Urinary bladder (tissue), 4 donors: ENCODE data around the gene UGGT2. TPM values are rescaled to one million over a fixed set of nuclear protein-coding genes. Genes with fewer than 3 reads are reported as not detected.
"Not testable (repeated sequence)": the region's sequence is repeated elsewhere in the genome, so short reads cannot be mapped to it uniquely, and the experiment has no call there.

ENCODE experiments used
- DNase-seq: peaks from one replicate; pipeline ENCODE4 v3.0.0-alpha.2; 2015; ENCODE audit errors: extremely low spot score
- H3K27ac ChIP-seq: one replicate; pipeline ENCODE4 v1.5.1; 2013; ENCODE audit warnings: low read depth, mild to moderate bottlenecking, moderate library complexity
- H3K36me3 ChIP-seq: one replicate; pipeline ENCODE4 v1.6.1; 2013; ENCODE audit warnings: mild to moderate bottlenecking, moderate library complexity; ENCODE audit not compliant: insufficient read depth
- H3K4me1 ChIP-seq: one replicate; pipeline ENCODE4 v1.6.1; 2013; ENCODE audit warnings: mild to moderate bottlenecking, moderate library complexity; ENCODE audit not compliant: insufficient read depth
- H3K4me3 ChIP-seq: one replicate; pipeline ENCODE4 v1.5.1; 2013; ENCODE audit warnings: low read depth, low read length
- WGBS: extraction: QIAGEN DNeasy Blood & Tissue Kit; methylation state at CpG from one replicate; pipeline ENCODE4 v1.1.7; 2013; 5-methylcytosine and 5-hydroxymethylcytosine counted together
- polyA plus RNA-seq: library from polyadenylated mRNA; stranded (reverse); fragments of 200-250 nt; gene quantifications from one replicate; pipeline ENCODE4 v1.2.3, GENCODE V29; 2013
- small RNA-seq: library from RNA; depleted of rRNA; stranded (forward); fragments of <200 nt; gene quantifications from one replicate; pipeline ENCODE3, GENCODE V24; 2014
- total RNA-seq: library from RNA; depleted of rRNA; stranded (reverse); fragments of >200 nt; gene quantifications from one replicate; pipeline ENCODE4 v1.2.3, GENCODE V29; 2014
- donor health status: healthy with polysubstance abuse.
- donor health status: healthy.

The UGGT2 gene
- total and polyA plus RNA-seq, 2 donors = 15.1 to 186 TPM

DNA sequence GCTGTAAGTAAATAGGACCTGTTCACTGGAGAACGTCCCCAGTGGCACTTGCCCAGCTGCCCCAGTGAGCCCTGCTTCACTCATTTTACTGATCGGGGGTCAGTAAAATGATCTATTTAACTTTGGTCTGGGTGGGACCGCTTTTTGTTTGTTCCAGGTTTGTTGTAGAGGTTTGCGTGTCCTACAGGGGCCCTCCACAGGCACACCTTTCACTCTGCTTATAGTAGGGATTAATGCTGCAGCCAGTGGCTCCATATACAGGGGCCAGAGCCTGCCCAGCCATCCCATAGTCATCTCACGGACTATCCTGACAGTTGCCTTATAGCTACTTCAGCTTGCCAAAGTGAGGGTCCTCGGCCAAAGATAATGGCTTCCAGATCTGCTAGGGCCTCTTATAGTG, 272.2 kb downstream of the UGGT2 start:
- WGBS = 95% methylated on average over 6 of the region's 6 CpGs

GRCh38 chr13:95779522-95779921, 273.7 kb downstream of the UGGT2 start:
- 44% methylated on average over 1 of the region's 1 CpG for WGBS
- peaks cover under 1% of the 10 kb centered on the region for H3K36me3 ChIP-seq
- H3K27ac ChIP-seq = no peak overlapping the region
- H3K4me3 ChIP-seq = no peak overlapping the region
- H3K4me1 ChIP-seq = no peaks in the 10 kb centered on the region
- no peak for DNase-seq

More for the DNA sequence above, 272.2 kb downstream of the UGGT2 start:
- Histone ChIP-seq H3K27ac (no peak overlapping the region), H3K4me1 (no peaks in the 10 kb centered on the region), H3K4me3 (no peak overlapping the region), H3K36me3 (no peaks in the 10 kb centered on the region)
- no peak for DNase-seq

- no peak overlapping the region for H3K27ac ChIP-seq
- WGBS = 87% methylated on average over 4 of the region's 4 CpGs
Observed at GRCh38 chr13:95771905-95772304, 281.3 kb downstream of the UGGT2 start.

DNA sequence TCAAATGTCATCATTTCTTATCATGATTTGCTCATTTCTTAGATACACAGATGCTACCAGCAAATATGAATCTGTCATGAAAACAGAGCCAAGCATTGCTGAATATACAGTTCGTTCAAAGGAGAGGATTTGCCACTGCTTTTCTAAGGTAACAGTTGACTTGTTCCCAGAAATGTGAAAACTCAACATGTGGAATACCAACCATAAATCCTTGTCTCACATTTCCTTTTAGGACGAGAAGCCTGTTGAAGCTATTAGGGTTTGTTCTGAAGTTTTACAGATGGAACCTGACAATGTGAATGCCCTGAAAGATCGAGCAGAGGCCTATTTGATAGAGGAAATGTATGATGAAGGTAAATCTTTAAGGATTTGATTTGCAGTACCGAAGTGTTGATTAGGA, 289.6 kb downstream of the UGGT2 start:
- no peak overlapping the region for H3K27ac ChIP-seq
- 79% methylated on average over 4 of the region's 4 CpGs for whole genome bisulfite sequencing
- H3K36me3 ChIP-seq = peaks cover 4% of the 10 kb centered on the region
- H3K4me3 ChIP-seq = no peak overlapping the region
- no peak for DNase-seq
- H3K4me1 ChIP-seq = no peaks in the 10 kb centered on the region

More at GRCh38 chr13:95771905-95772304, 281.3 kb downstream of the UGGT2 start:
- H3K36me3 ChIP-seq = peaks cover 3% of the 10 kb centered on the region
- no peak overlapping the region for H3K4me3 ChIP-seq
- H3K4me1 ChIP-seq = peaks cover 1% of the 10 kb centered on the region
- no peak for DNase-seq

GRCh38 chr13:95762626-95763025, 290.6 kb downstream of the UGGT2 start:
- H3K4me3 ChIP-seq, DNase-seq, H3K4me1 ChIP-seq, H3K27ac ChIP-seq, H3K36me3 ChIP-seq: not testable (repeated sequence)
- 88% methylated on average over 3 of the region's 3 CpGs for WGBS

DNA sequence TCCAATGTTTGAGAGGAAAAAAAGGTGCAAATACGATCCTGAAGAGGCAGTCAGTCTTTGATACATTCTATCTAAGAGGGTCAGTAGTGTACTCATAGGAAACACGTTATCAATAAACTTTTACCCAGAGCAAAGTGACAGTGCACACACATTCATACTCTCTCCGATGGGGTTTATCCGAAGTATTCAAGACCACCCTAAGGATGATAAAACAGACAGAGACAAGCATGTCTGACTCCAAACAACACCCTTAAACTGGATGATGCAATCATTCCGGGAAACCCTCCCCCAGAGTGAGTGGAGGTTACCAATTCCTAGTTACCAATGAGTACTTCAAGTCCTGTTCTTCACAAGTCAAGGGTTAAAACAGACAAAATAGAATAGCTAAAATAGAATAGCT, 297.1 kb downstream of the UGGT2 start:
- Histone ChIP-seq H3K27ac (no peak overlapping the region), H3K36me3 (no peaks in the 10 kb centered on the region), H3K4me1 (peaks cover 2% of the 10 kb centered on the region), H3K4me3 (no peak overlapping the region)
- WGBS = 85% methylated on average over 5 of the region's 5 CpGs
- DNase-seq = no peak

- H3K4me1 ChIP-seq = peaks cover 2% of the 10 kb centered on the region
- no peak overlapping the region for H3K4me3 ChIP-seq
- WGBS = 78% methylated on average over 4 of the region's 4 CpGs
- no peak overlapping the region for H3K27ac ChIP-seq
- DNase-seq = no peak
- no peaks in the 10 kb centered on the region for H3K36me3 ChIP-seq
Observed at GRCh38 chr13:95754069-95754468, 299.1 kb downstream of the UGGT2 start.

DNA sequence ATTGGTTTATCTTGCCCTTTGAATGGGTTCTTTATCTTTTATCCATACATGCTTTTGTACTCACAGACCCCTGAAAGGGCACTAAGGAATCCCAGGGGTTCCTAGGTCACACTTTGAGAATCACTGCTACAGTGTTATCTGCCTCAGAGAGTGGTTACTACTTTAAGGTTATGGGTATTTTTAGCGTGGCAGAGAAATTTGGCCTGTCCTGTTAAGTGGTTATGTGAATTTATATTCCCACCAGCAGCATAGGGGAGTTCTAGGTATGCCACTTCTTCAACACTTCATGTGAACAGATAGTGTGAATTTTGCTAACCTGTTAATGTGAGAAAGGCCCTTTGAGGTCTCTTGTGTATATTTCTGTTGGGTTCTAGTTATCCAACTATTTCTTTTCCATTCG, 300.5 kb downstream of the UGGT2 start:
- H3K4me1 ChIP-seq = peaks cover 2% of the 10 kb centered on the region
- DNase-seq = no peak
- no peaks in the 10 kb centered on the region for H3K36me3 ChIP-seq
- H3K27ac ChIP-seq = no peak overlapping the region
- H3K4me3 ChIP-seq = no peak overlapping the region
- WGBS = 79% methylated on average over 2 of the region's 2 CpGs

Small RNAs within 50 kb of the gene (small RNA-seq; reads per million reads assigned to genes)
- gene HMGN1P24 = not detected

Other genes with a start within 250 kb of the UGGT2 start
- 1.4 TPM for gene HS6ST3, start 36.7 kb upstream of the UGGT2 start, total RNA-seq
- gene HS6ST3, start 36.7 kb upstream of the UGGT2 start, polyA plus RNA-seq = 0.37 TPM